ENCODE results near the gene SURF1.

Gene SURF1

DNA sequence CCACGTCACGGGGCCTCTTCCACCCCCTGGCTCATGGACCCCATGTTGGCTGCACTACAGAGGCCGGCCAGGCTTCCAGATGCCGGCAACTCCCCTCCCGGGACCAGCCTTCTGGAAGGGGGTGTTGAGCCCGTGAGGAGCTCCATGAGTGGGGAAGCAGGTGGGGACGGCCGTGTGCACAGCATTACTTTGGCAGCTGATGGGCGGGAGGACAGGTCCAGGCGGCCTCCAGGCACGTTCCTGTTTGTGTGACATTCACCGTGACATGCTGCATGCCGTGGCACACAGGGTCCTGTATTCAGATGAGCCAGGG is 52.2 kb downstream of the SURF1 start:
- TF ChIP-seq MYC (IDR thresholded peaks at IDR 0.05; ENCODE audit: low read depth, low read length) (no peak), CTCF (IDR thresholded peaks at IDR 0.05; ENCODE audit: low read depth, low read length) (no peak), MAX (IDR thresholded peaks at IDR 0.05; ENCODE audit: low read depth, low read length) (no peak), POLR2A (IDR thresholded peaks at IDR 0.05; ENCODE audit: extremely low read depth, insufficient read length) (no peak)
- H3K4me3 ChIP-seq (ENCODE audit: low read depth, low read length) = no peak overlapping the region
- no peak for DNase-seq (ENCODE audit: low read depth)

- no peak overlapping the region for H3K4me3 ChIP-seq (ENCODE audit: low read depth, low read length)
Observed at GRCh38 chr9:133303266-133304157, 52.8 kb downstream of the SURF1 start.

More at GRCh38 chr9:133303266-133304157, 52.8 kb downstream of the SURF1 start:
- no peak for TF ChIP-seq CTCF (IDR thresholded peaks at IDR 0.05; ENCODE audit: low read depth, low read length)
- no peak for TF ChIP-seq MAX (IDR thresholded peaks at IDR 0.05; ENCODE audit: low read depth, low read length)
- TF ChIP-seq MYC (IDR thresholded peaks at IDR 0.05; ENCODE audit: low read depth, low read length) = no peak
- TF ChIP-seq POLR2A (IDR thresholded peaks at IDR 0.05; ENCODE audit: extremely low read depth, insufficient read length) = no peak
- no peak for DNase-seq (ENCODE audit: low read depth)

All from NB4 (cell line).